Loucy (cell line): ENCODE data around the gene SETBP1.

Source experiments
- H2AFZ ChIP-seq: fragments of 200-600 bp; sonication (generic); 2 replicates; pipeline ENCODE4 v1.6.0; 2016; ENCODE audit warnings: antibody characterized with exemption, mild to moderate bottlenecking, low read length, moderate library complexity
- H3F3A ChIP-seq: fragments of 200-600 bp; 2 replicates; pipeline ENCODE4 v1.6.0; 2016; ENCODE audit warnings: antibody characterized with exemption, low read depth, mild to moderate bottlenecking
- H3K27me3 ChIP-seq: fragments of 200-600 bp; sonication (generic); 2 replicates; pipeline ENCODE4 v1.6.1; 2014; ENCODE audit warnings: low read length, mild to moderate bottlenecking; ENCODE audit not compliant: insufficient read depth, poor library complexity, severe bottlenecking
- H3K36me3 ChIP-seq: fragments of 200-600 bp; sonication (generic); 2 replicates; pipeline ENCODE4 v1.6.1; 2016; ENCODE audit warnings: low read length; ENCODE audit not compliant: insufficient read depth
- H3K4me1 ChIP-seq: fragments of 200-600 bp; sonication (generic); 2 replicates; pipeline ENCODE4 v1.5.1; 2014; ENCODE audit warnings: low read length, mild to moderate bottlenecking; ENCODE audit not compliant: insufficient read depth, poor library complexity, severe bottlenecking
- H3K4me2 ChIP-seq: fragments of 200-600 bp; sonication (generic); 2 replicates; pipeline ENCODE4 v1.6.0; 2014; ENCODE audit warnings: antibody characterized with exemption, low read length, low read depth, mild to moderate bottlenecking; ENCODE audit not compliant: poor library complexity, severe bottlenecking
- H3K4me3 ChIP-seq: fragments of 200-600 bp; sonication (generic); 2 replicates; pipeline ENCODE4 v1.5.1; 2014; ENCODE audit warnings: low read length, mild to moderate bottlenecking, mixed read lengths; ENCODE audit not compliant: poor library complexity, severe bottlenecking
- H3K79me2 ChIP-seq: fragments of 200-600 bp; sonication (generic); 2 replicates; pipeline ENCODE4 v1.6.1; 2014; ENCODE audit warnings: low read length; ENCODE audit not compliant: insufficient read depth
- H3K9ac ChIP-seq: fragments of 200-600 bp; sonication (generic); 2 replicates; pipeline ENCODE4 v1.6.0; 2014; ENCODE audit warnings: mild to moderate bottlenecking, low read depth, low read length, moderate library complexity; ENCODE audit not compliant: poor library complexity, severe bottlenecking
- H3K9me2 ChIP-seq: fragments of 200-600 bp; sonication (generic); replicated peaks from 2 replicates; pipeline ENCODE4 v1.6.1; 2016; ENCODE audit warnings: low read depth, low read length, mixed read lengths
- H3K9me3 ChIP-seq: fragments of 200-600 bp; sonication (generic); 2 replicates; pipeline ENCODE4 v1.6.1; 2014; ENCODE audit warnings: mild to moderate bottlenecking, antibody characterized with exemption, low read length, low read depth; ENCODE audit not compliant: insufficient read depth
- H4K20me1 ChIP-seq: fragments of 200-600 bp; sonication (generic); 2 replicates; pipeline ENCODE4 v1.6.0; 2014; ENCODE audit warnings: antibody characterized with exemption, low read length, mild to moderate bottlenecking; ENCODE audit not compliant: insufficient read depth, poor library complexity, severe bottlenecking
- CTCF ChIP-seq: fragments of 200-600 bp; sonication (generic); conservative IDR thresholded peaks from 2 replicates; pipeline ENCODE4 v1.5.1; 2014; ENCODE audit warnings: mild to moderate bottlenecking, antibody characterized with exemption, low read length
- EZH2phosphoT487 ChIP-seq: fragments of 200-600 bp; IDR thresholded peaks from 2 replicates; pipeline ENCODE4 v1.6.1; 2018; ENCODE audit warnings: antibody characterized with exemption, mild to moderate bottlenecking, moderate library complexity, borderline replicate concordance

SETBP1 gene

GRCh38 chr18:45049578-45050319, 369.1 kb downstream of the SETBP1 start:
- H4K20me1 ChIP-seq: no peaks in the 10 kb centered on the region
- H3K9me3 ChIP-seq: no peaks in the 10 kb centered on the region
- no peaks in the 10 kb centered on the region for H3F3A ChIP-seq
- H3K4me3 ChIP-seq: no peak overlapping the region
- H2AFZ ChIP-seq: no peak overlapping the region
- peaks cover under 1% of the 10 kb centered on the region for H3K4me1 ChIP-seq
- no peaks in the 10 kb centered on the region for H3K27me3 ChIP-seq
- 0 out of 2 replicates have a peak, but pooled peaks cover 4% of the 10 kb centered on the region for H3K36me3 ChIP-seq
- H3K4me2 ChIP-seq: no peak overlapping the region
- H3K9me2 ChIP-seq: no peaks in the 10 kb centered on the region
- no peak for TF ChIP-seq CTCF
- TF ChIP-seq EZH2phosphoT487: no peak
- no peak overlapping the region for H3K9ac ChIP-seq
- no peaks in the 10 kb centered on the region for H3K79me2 ChIP-seq

GRCh38 chr18:45050712-45051601, 370.3 kb downstream of the SETBP1 start:
- TF ChIP-seq CTCF (no peak), EZH2phosphoT487 (no peak)
- Histone ChIP-seq H3K79me2 (no peaks in the 10 kb centered on the region), H3K4me3 (no peak overlapping the region), H3K9ac (no peak overlapping the region), H3F3A (no peaks in the 10 kb centered on the region), H3K9me3 (no peaks in the 10 kb centered on the region), H4K20me1 (no peaks in the 10 kb centered on the region), H3K9me2 (no peaks in the 10 kb centered on the region), H3K4me2 (no peak overlapping the region), H3K36me3 (0 out of 2 replicates have a peak, but pooled peaks cover 4% of the 10 kb centered on the region), H3K4me1 (peaks cover 9% of the 10 kb centered on the region), H3K27me3 (no peaks in the 10 kb centered on the region), H2AFZ (no peak overlapping the region)

GRCh38 chr18:45054636-45055035, 373.9 kb downstream of the SETBP1 start:
- Histone ChIP-seq H3K79me2 (no peaks in the 10 kb centered on the region), H3K27me3 (no peaks in the 10 kb centered on the region), H3K9me2 (no peaks in the 10 kb centered on the region), H3K9ac (no peak overlapping the region), H3K4me3 (no peak overlapping the region), H3F3A (no peaks in the 10 kb centered on the region), H3K4me2 (no peak overlapping the region), H2AFZ (no peak overlapping the region), H3K36me3 (no peaks in the 10 kb centered on the region), H4K20me1 (no peaks in the 10 kb centered on the region), H3K4me1 (peaks cover 41% of the 10 kb centered on the region), H3K9me3 (no peaks in the 10 kb centered on the region)
- TF ChIP-seq EZH2phosphoT487 (no peak), CTCF (no peak)
